CD1c-positive myeloid dendritic cell (primary cell): ENCODE measurements around the gene MIX23.

Source experiments
- DNase-seq: peaks from one replicate; pipeline ENCODE4 v3.0.0-alpha.2; 2016; ENCODE audit errors: extremely low spot score

The MIX23 gene

GRCh38 chr3:122351612-122352011, 31.4 kb downstream of the MIX23 start:
- no peak for DNase-seq

- peak; percentile 42 for DNase-seq
Measured at GRCh38 chr3:122350814-122351418, 32.1 kb downstream of the MIX23 start.

- no peak for DNase-seq
Measured at GRCh38 chr3:122349171-122349570, 33.9 kb downstream of the MIX23 start.

GRCh38 chr3:122343654-122344053, 39.4 kb downstream of the MIX23 start:
- DNase-seq = no peak

- no peak for DNase-seq
Measured at GRCh38 chr3:122342803-122343202, 40.2 kb downstream of the MIX23 start.

- no peak for DNase-seq
Measured at GRCh38 chr3:122332551-122332950, 50.5 kb downstream of the MIX23 start.

GRCh38 chr3:122331886-122332285, 51.1 kb downstream of the MIX23 start:
- no peak for DNase-seq

- DNase-seq = no peak
Measured at GRCh38 chr3:122325769-122326168, 57.3 kb downstream of the MIX23 start.

- peak; percentile 61 for DNase-seq
Measured at GRCh38 chr3:122324871-122325323, 58.1 kb downstream of the MIX23 start, which contains the start of gene CSTA. Gene CSTA, plus strand, starts transcription at chr3:122325248. Its CDS starts 45 bp downstream, at chr3:122325293.

GRCh38 chr3:122322095-122323075, 60.6 kb downstream of the MIX23 start:
- no peak for DNase-seq

GRCh38 chr3:122318620-122319019, 64.4 kb downstream of the MIX23 start:
- DNase-seq = no peak

- no peak for DNase-seq
Measured at GRCh38 chr3:122316368-122316767, 66.7 kb downstream of the MIX23 start.

GRCh38 chr3:122315619-122316018, 67.4 kb downstream of the MIX23 start:
- no peak for DNase-seq

GRCh38 chr3:122314228-122314876, 68.7 kb downstream of the MIX23 start:
- DNase-seq = no peak

- DNase-seq = no peak
Measured at GRCh38 chr3:122313281-122313680, 69.8 kb downstream of the MIX23 start.

GRCh38 chr3:122312826-122313225, 70.2 kb downstream of the MIX23 start:
- no peak for DNase-seq

GRCh38 chr3:122310361-122310760, 72.7 kb downstream of the MIX23 start:
- DNase-seq = no peak
